ENCODE data around the gene HACD4. TPM values are rescaled to one million over a fixed set of nuclear protein-coding genes. Genes with fewer than 3 reads are reported as not detected.

HACD4 gene
- total and polyA plus RNA-seq, 2 experiments from 2014 or later: 1.7 to 2.5 TPM

DNA sequence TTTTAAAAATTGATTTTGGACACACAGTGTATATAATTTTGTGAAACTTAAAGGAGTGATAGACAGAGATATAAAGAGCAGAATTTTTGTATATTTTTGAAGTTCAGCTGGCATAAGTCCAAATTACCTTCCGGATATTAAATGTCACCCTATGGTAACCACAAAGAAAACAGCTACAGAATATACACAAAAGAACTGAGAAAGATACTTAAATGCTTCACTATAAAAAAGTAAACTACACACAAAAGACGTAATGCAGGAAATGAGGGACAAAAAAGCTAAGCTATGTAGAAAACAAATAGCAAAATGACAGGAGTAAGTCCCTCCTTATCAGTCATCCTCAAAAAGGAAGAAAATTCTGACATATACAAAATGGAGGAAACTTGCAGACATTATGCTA is 29.4 kb downstream of the HACD4 start:
- Histone ChIP-seq H3K4me2 (no peak overlapping the region), H3F3A (replicated peaks; ENCODE audit: low read depth) (no peaks in the 10 kb centered on the region), H4K20me1 (replicated peaks; ENCODE audit: insufficient read depth) (no peaks in the 10 kb centered on the region), H3K4me3 (no peak overlapping the region), H3K79me2 (replicated peaks; ENCODE audit: insufficient read depth) (no peaks in the 10 kb centered on the region), H3K4me1 (ENCODE audit: insufficient read depth) (peaks cover 6% of the 10 kb centered on the region), H2AFZ (no peak overlapping the region), H3K27ac (ENCODE audit: low read depth) (no peak overlapping the region), H3K36me3 (ENCODE audit: insufficient read depth) (no peaks in the 10 kb centered on the region), H3K9me2 (ENCODE audit: insufficient read depth) (peaks cover 4% of the 10 kb centered on the region; the same call in 1 of the 2 replicates), H3K27me3 (ENCODE audit: insufficient read depth) (no peaks in the 10 kb centered on the region)
- peaks cover 6% of the 10 kb centered on the region; the same call in 2 of the 3 replicates for H3K4me1 Mint-ChIP-seq
- TF ChIP-seq CREB1 (CRISPR knock-in tag; IDR thresholded peaks at IDR 0.05; ENCODE audit: low read depth): no peak
- no peak for TF ChIP-seq NANOG (IDR thresholded peaks at IDR 0.05; ENCODE audit: borderline replicate concordance)
- no peak for TF ChIP-seq POLR2AphosphoS5 (IDR thresholded peaks at IDR 0.05; ENCODE audit: low read depth)
- no peak for TF ChIP-seq ZNF331 (CRISPR knock-in tag; IDR thresholded peaks at IDR 0.05; ENCODE audit: low read depth)
- no peak for TF ChIP-seq ZNF114 (CRISPR knock-in tag; IDR thresholded peaks at IDR 0.05)
- no peak for TF ChIP-seq STAT1 (IDR thresholded peaks at IDR 0.05; ENCODE audit: unreplicated experiment)
- TF ChIP-seq, protein P1, sequence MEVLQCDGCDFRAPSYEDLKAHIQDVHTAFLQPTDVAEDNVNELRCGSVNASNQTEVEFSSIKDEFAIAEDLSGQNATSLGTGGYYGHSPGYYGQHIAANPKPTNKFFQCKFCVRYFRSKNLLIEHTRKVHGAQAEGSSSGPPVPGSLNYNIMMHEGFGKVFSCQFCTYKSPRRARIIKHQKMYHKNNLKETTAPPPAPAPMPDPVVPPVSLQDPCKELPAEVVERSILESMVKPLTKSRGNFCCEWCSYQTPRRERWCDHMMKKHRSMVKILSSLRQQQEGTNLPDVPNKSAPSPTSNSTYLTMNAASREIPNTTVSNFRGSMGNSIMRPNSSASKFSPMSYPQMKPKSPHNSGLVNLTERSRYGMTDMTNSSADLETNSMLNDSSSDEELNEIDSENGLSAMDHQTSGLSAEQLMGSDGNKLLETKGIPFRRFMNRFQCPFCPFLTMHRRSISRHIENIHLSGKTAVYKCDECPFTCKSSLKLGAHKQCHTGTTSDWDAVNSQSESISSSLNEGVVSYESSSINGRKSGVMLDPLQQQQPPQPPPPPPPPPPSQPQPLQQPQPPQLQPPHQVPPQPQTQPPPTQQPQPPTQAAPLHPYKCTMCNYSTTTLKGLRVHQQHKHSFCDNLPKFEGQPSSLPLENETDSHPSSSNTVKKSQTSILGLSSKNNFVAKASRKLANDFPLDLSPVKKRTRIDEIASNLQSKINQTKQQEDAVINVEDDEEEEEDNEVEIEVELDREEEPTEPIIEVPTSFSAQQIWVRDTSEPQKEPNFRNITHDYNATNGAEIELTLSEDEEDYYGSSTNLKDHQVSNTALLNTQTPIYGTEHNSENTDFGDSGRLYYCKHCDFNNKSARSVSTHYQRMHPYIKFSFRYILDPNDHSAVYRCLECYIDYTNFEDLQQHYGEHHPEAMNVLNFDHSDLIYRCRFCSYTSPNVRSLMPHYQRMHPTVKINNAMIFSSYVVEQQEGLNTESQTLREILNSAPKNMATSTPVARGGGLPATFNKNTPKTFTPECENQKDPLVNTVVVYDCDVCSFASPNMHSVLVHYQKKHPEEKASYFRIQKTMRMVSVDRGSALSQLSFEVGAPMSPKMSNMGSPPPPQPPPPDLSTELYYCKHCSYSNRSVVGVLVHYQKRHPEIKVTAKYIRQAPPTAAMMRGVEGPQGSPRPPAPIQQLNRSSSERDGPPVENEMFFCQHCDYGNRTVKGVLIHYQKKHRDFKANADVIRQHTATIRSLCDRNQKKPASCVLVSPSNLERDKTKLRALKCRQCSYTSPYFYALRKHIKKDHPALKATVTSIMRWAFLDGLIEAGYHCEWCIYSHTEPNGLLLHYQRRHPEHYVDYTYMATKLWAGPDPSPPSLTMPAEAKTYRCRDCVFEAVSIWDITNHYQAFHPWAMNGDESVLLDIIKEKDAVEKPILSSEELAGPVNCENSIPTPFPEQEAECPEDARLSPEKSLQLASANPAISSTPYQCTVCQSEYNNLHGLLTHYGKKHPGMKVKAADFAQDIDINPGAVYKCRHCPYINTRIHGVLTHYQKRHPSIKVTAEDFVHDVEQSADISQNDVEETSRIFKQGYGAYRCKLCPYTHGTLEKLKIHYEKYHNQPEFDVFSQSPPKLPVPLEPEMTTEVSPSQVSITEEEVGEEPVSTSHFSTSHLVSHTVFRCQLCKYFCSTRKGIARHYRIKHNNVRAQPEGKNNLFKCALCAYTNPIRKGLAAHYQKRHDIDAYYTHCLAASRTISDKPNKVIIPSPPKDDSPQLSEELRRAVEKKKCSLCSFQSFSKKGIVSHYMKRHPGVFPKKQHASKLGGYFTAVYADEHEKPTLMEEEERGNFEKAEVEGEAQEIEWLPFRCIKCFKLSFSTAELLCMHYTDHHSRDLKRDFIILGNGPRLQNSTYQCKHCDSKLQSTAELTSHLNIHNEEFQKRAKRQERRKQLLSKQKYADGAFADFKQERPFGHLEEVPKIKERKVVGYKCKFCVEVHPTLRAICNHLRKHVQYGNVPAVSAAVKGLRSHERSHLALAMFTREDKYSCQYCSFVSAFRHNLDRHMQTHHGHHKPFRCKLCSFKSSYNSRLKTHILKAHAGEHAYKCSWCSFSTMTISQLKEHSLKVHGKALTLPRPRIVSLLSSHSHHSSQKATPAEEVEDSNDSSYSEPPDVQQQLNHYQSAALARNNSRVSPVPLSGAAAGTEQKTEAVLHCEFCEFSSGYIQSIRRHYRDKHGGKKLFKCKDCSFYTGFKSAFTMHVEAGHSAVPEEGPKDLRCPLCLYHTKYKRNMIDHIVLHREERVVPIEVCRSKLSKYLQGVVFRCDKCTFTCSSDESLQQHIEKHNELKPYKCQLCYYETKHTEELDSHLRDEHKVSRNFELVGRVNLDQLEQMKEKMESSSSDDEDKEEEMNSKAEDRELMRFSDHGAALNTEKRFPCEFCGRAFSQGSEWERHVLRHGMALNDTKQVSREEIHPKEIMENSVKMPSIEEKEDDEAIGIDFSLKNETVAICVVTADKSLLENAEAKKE (CRISPR knock-in tag; IDR thresholded peaks at IDR 0.05): no peak
- TF ChIP-seq, protein P2, sequence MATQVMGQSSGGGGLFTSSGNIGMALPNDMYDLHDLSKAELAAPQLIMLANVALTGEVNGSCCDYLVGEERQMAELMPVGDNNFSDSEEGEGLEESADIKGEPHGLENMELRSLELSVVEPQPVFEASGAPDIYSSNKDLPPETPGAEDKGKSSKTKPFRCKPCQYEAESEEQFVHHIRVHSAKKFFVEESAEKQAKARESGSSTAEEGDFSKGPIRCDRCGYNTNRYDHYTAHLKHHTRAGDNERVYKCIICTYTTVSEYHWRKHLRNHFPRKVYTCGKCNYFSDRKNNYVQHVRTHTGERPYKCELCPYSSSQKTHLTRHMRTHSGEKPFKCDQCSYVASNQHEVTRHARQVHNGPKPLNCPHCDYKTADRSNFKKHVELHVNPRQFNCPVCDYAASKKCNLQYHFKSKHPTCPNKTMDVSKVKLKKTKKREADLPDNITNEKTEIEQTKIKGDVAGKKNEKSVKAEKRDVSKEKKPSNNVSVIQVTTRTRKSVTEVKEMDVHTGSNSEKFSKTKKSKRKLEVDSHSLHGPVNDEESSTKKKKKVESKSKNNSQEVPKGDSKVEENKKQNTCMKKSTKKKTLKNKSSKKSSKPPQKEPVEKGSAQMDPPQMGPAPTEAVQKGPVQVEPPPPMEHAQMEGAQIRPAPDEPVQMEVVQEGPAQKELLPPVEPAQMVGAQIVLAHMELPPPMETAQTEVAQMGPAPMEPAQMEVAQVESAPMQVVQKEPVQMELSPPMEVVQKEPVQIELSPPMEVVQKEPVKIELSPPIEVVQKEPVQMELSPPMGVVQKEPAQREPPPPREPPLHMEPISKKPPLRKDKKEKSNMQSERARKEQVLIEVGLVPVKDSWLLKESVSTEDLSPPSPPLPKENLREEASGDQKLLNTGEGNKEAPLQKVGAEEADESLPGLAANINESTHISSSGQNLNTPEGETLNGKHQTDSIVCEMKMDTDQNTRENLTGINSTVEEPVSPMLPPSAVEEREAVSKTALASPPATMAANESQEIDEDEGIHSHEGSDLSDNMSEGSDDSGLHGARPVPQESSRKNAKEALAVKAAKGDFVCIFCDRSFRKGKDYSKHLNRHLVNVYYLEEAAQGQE (IDR thresholded peaks at IDR 0.05; ENCODE audit: unreplicated experiment): no peak
- TF ChIP-seq, protein P3, sequence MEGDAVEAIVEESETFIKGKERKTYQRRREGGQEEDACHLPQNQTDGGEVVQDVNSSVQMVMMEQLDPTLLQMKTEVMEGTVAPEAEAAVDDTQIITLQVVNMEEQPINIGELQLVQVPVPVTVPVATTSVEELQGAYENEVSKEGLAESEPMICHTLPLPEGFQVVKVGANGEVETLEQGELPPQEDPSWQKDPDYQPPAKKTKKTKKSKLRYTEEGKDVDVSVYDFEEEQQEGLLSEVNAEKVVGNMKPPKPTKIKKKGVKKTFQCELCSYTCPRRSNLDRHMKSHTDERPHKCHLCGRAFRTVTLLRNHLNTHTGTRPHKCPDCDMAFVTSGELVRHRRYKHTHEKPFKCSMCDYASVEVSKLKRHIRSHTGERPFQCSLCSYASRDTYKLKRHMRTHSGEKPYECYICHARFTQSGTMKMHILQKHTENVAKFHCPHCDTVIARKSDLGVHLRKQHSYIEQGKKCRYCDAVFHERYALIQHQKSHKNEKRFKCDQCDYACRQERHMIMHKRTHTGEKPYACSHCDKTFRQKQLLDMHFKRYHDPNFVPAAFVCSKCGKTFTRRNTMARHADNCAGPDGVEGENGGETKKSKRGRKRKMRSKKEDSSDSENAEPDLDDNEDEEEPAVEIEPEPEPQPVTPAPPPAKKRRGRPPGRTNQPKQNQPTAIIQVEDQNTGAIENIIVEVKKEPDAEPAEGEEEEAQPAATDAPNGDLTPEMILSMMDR (conservative IDR thresholded peaks at IDR 0.05; ENCODE audit: low read depth in 2 of 2): no peak
- no peak for TF ChIP-seq EZH2 (IDR thresholded peaks at IDR 0.05; ENCODE audit: low read depth, unreplicated experiment)
- TF ChIP-seq EZH2phosphoT487 (IDR thresholded peaks at IDR 0.05; ENCODE audit: unreplicated experiment): no peak
- TF ChIP-seq, protein P4, sequence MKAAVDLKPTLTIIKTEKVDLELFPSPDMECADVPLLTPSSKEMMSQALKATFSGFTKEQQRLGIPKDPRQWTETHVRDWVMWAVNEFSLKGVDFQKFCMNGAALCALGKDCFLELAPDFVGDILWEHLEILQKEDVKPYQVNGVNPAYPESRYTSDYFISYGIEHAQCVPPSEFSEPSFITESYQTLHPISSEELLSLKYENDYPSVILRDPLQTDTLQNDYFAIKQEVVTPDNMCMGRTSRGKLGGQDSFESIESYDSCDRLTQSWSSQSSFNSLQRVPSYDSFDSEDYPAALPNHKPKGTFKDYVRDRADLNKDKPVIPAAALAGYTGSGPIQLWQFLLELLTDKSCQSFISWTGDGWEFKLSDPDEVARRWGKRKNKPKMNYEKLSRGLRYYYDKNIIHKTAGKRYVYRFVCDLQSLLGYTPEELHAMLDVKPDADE (IDR thresholded peaks at IDR 0.05): no peak
- TF ChIP-seq JUNB (IDR thresholded peaks at IDR 0.05; ENCODE audit: unreplicated experiment): no peak
- no peaks in the 10 kb centered on the region for H3K27me3 Mint-ChIP-seq (ENCODE audit: insufficient read depth, low read depth, poor library complexity)
- ATAC-seq (no peak), DNase-seq (ENCODE audit: low spot score) (no peak)
- no peak overlapping the region for H3K27ac Mint-ChIP-seq
- H3K9me3 Mint-ChIP-seq: no peaks in the 10 kb centered on the region
- H3K4me3 Mint-ChIP-seq: no peak overlapping the region
- H3K36me3 Mint-ChIP-seq (ENCODE audit: low read depth): peaks cover 6% of the 10 kb centered on the region; the same call in 2 of the 3 replicates

All from GM23338 (cell line).